Activated CD4-positive, alpha-beta T cell treated with anti-CD3 and anti-CD28 coated beads, Interleukin-2, amount 50 U/mL, for 4 hours (primary cell): Measurements from ENCODE around the gene PTPRR.

Experiments used
- DNase-seq, 2 experiments: peaks; one replicate each; pipeline ENCODE4 v3.0.0-alpha.2; 2020

Gene PTPRR

GRCh38 chr12:70638639-70639360 lies 281.7 kb downstream of the PTPRR start:
- no peak for DNase-seq

- DNase-seq = no peak
These were observed 283.0 kb downstream of the PTPRR start, which contains the start of gene PTPRB for GRCh38 chr12:70637303-70638085. TSS of gene PTPRB (minus strand) at chr12:70637429. CDS start at chr12:70637395, 34 bp downstream.

DNA sequence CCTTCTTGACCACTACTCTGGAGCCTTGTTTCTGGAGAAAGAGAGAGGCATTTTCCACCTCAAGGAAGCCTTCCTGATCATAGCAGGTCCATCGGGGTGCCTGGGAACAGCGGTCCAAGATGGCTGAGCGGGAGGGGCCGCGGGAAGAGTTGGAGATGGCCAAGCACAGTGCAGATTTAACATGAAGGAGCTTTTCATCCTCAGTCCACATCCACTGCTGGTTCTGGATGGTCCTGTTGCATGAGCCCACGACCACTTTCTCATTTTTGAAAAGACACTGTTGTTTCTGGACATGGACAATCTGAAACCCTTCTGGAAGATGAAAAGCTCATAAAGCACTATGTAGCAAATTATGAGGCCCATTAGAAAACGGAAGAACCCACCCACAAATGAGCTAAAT lies 284.8 kb downstream of the PTPRR start:
- DNase-seq = no peak

DNA sequence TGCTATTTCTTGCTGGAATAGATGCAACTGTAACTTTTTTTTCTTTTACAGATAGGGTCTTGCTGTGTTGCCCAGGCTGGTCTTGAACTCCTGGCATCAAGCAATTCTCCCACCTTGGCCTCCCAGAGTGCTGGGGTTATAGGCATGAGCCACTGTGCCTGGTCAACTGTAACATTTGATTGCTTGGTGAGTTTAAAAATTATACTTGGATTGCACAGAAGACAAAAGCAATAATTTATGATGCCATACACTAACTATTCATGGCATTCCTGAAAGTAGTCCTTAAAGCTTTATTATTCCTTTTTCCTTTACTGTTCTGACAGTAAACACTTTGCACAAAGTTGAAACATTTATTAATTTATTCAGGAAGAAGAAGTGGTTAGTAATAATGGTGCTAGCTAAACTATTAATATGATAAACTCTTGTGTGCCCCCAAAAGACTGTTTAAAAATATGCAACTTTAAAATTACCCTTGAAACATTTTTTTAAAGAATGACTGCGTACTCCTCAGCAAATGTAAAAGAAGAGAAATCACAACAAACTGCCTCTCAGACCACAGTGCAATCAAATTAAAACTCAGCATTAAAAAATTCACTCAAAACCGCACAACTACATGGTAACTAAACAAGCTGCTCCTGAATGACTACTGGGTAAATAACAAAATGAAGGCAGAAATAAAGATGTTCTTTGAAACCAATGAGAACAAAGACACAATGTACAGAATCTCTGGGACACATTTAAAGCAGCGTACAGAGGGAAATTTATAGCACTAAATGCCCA lies 291.6 kb downstream of the PTPRR start:
- no peak for DNase-seq

GRCh38 chr12:70627677-70628076 lies 292.9 kb downstream of the PTPRR start:
- no peak for DNase-seq

GRCh38 chr12:70626180-70626579 lies 294.4 kb downstream of the PTPRR start:
- DNase-seq = no peak

- DNase-seq = no peak
These were observed 300.9 kb downstream of the PTPRR start for GRCh38 chr12:70619471-70620152.

DNA sequence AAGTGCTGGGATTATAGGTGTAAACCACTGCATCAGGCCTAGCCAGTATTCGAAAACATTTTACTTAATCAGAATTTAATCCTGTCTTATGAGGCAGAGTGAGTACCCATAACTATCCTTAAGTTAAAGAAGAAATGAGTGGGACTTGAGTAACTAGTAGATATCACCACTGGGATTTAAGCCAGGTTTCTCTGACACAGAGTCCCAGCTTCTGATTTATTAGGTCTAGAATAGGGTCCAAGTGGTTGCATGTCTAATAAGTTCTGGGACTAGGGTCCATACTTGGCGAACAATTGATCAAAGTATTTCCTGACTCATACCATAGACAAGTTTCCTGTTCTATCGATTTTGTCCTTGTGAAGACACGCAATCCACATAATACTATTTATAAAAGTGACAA lies 302.2 kb downstream of the PTPRR start:
- DNase-seq = no peak

DNA sequence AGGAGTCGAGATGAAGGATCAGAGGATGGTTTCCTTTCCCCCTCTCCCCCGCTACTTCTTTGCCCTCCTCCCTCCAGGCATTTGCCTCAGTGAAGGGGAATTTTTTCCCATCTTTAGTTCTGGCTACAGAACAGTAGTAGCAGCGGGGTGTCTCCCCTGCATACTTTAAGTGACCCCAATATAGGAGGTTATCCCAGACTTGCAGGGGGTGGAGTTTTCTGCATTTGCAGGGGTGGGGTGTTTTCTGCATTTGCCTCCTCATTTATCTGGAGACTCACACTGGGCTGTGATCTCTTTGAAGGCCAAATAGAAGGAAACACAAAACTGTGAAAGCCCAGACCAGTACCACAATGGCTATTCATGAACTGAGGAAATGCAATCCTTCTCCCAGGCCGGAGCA lies 303.1 kb downstream of the PTPRR start:
- no peak for DNase-seq

- DNase-seq = no peak
These were observed 305.2 kb downstream of the PTPRR start for GRCh38 chr12:70615174-70615866.

- no peak for DNase-seq
These were observed 310.6 kb downstream of the PTPRR start for GRCh38 chr12:70609739-70610491.

DNA sequence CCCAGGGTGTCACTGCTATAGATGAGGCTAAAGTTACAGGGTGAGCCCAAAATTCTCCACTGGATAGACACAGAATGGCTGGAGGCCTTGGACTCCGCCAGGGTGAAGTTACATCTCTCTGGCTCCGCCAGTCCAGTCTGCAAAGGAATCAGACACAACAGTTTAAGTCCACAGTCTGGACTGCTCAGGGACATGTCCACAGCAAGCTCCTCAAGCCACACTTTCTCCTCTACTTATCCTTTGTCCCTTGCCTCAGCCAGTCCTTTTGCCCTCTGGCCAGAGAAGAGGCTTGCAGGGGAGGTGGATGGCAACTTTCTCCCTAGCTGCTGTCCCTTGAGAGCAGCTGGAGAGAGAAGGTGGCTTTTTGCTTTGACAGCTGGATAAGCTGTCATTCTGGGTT lies 311.3 kb downstream of the PTPRR start:
- no peak for DNase-seq

DNA sequence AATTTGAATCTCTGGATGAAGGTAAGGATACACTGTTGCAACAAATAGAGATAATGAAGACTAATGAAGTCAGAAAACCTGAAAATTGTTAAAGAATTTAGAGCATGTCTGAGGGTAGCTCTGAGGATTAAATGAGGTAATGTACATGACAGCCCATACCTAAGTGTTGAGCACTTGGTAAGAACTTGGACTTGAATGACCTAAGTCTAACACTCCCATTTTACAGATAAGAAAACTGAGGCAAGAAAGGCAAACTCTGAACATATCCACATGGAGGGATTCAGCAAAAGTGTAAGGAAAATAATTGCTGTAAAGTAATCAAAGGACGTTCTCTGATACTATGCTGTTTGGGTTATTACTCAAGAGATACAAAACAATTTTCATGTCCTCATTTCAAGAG lies 312.4 kb downstream of the PTPRR start:
- no peak for DNase-seq

DNA sequence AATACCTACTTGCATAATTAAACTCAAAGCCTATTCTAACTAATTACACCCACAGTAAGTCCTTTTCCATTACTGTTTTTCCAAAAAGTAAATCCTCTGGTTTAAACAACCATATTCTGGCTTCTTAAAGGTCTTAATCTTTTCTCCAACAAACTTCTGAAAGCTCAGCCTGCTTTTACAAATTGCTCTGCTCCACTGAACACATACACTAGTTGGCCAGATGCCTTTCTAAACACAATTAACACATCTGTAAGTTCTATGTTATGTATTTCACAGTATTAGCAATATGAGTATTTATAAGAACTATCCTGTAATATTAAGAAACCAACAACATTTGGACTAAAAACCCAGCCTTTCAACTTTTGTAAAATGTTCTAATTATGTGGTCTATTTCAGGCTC lies 313.4 kb downstream of the PTPRR start:
- DNase-seq = no peak

GRCh38 chr12:70605976-70606375 lies 314.6 kb downstream of the PTPRR start:
- DNase-seq = no peak

- DNase-seq = no peak
These were observed 315.9 kb downstream of the PTPRR start for GRCh38 chr12:70604662-70605061.

DNA sequence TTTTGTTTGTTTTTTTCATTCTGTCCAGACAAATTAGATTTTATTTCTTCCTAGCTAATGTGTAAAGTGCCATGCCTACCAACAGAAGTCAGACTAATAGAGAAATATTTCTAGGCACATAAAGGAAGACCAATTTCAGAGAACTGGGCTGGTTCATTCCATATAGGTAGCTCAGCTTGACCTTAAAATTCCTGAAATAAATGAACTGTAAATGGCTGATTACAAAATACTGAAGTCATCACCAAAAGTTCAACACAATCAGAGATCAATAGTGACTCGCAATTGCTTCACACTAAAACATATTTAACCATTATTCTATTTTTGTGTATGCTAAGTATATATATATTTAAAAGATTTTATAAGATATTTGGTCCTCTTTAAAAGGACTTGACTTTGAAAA lies 317.5 kb downstream of the PTPRR start:
- DNase-seq = no peak

- DNase-seq = no peak
These were observed 321.9 kb downstream of the PTPRR start for GRCh38 chr12:70598467-70599193.

DNA sequence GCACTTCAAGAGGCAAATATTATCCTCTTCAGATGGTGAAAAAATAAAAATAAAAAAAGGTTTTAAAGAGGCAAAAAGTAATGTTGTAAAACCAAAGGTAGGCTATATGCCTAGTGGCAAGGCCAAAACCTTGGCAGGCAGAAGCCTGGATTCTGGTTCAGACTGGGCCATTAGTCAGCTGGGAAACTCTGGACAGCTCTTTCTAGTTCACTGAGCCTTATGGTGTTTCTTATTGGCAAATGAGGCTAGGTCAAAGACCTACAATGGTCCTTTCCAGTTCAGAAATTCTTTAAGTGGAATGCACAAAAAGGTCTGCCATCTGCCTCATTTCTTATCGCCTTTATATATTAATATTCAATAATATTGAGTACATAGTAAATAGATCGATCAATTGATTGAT lies 327.9 kb downstream of the PTPRR start:
- DNase-seq = no peak

- DNase-seq = no peak
These were observed 329.9 kb downstream of the PTPRR start for GRCh38 chr12:70590549-70591226.
